Breast epithelium (tissue), 3 donors: Measurements from ENCODE around the gene ANKRD36.
"Not testable (repeated sequence)": the region's sequence is repeated elsewhere in the genome, so short reads cannot be mapped to it uniquely, and the experiment has no call there.

Source experiments
- POLR2AphosphoS5 ChIP-seq, 3 donors: sonication (generic); formaldehyde crosslinking; IDR thresholded peaks; one replicate each; pipeline ENCODE4 v1.6.1; 2017; ENCODE audit warnings: antibody characterized with exemption in 3 of 3
- TF ChIP-seq, protein P1 (sequence below), 3 donors: fragments of 450-650 bp; IDR thresholded peaks; one replicate each; pipeline ENCODE4 v1.5.1; 2016 to 2017; ENCODE audit warnings: antibody characterized with exemption in 3 of 3, mild to moderate bottlenecking in 3 of 3, moderate library complexity in 3 of 3

DNA sequence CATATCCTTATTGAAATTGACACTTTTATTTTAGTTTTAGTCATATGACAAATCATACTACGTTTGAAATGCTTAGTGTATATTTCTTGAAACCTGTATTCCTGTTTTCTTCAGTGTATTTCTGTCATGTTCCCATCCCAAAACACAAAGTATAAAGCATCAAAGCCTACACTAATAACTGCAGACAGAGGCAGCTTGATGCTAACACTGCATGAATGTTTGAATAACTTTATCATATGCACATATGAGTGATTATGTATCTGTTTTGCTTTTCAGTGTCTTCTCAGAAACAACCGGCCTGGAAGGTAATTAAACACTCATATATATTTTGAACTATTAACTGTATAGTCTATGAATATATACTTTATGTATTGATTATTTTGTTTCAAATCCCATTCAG lies 102.1 kb downstream of the ANKRD36 start:
- TF ChIP-seq, protein P1, sequence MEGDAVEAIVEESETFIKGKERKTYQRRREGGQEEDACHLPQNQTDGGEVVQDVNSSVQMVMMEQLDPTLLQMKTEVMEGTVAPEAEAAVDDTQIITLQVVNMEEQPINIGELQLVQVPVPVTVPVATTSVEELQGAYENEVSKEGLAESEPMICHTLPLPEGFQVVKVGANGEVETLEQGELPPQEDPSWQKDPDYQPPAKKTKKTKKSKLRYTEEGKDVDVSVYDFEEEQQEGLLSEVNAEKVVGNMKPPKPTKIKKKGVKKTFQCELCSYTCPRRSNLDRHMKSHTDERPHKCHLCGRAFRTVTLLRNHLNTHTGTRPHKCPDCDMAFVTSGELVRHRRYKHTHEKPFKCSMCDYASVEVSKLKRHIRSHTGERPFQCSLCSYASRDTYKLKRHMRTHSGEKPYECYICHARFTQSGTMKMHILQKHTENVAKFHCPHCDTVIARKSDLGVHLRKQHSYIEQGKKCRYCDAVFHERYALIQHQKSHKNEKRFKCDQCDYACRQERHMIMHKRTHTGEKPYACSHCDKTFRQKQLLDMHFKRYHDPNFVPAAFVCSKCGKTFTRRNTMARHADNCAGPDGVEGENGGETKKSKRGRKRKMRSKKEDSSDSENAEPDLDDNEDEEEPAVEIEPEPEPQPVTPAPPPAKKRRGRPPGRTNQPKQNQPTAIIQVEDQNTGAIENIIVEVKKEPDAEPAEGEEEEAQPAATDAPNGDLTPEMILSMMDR (IDR thresholded peaks at IDR 0.05) = not testable (repeated sequence)
- not testable (repeated sequence) for TF ChIP-seq POLR2AphosphoS5 (IDR thresholded peaks at IDR 0.05)
